CD4-positive, alpha-beta T cell treated with Interleukin-10 for 1 hour (primary cell): ENCODE results near the gene PTGIS.
"Not testable (repeated sequence)": the region's sequence is repeated elsewhere in the genome, so short reads cannot be mapped to it uniquely, and the experiment has no call there.

Experiments used
- DNase-seq: peaks from one replicate; pipeline ENCODE4 v3.0.0-alpha.2; 2020

PTGIS gene

DNA sequence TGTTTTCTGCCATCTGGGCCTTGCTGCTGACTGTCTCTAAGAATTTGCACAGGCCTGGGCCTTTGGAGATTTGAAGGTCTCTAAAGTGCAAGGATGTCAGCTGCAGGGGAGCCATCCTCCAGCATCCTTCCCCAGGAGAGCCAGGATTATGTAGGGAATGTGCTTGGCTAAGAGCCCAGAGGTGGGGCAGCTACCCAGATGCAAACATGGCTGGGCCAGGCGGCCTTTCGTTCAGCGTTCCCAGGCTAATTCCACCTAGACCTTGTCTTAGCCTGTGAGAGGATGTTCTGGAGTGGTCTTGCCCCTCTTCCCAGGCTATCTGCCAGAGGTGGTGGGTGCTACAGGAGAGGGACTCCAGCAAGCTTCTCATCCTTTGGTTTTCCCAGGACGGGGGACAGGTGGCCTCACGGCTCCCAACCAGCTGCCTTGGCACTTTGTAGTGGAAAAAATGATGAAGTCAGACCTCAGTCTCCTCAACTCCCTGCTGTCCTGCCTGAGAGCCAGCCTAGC is 7.7 kb upstream of the PTGIS start:
- DNase-seq = no peak

DNA sequence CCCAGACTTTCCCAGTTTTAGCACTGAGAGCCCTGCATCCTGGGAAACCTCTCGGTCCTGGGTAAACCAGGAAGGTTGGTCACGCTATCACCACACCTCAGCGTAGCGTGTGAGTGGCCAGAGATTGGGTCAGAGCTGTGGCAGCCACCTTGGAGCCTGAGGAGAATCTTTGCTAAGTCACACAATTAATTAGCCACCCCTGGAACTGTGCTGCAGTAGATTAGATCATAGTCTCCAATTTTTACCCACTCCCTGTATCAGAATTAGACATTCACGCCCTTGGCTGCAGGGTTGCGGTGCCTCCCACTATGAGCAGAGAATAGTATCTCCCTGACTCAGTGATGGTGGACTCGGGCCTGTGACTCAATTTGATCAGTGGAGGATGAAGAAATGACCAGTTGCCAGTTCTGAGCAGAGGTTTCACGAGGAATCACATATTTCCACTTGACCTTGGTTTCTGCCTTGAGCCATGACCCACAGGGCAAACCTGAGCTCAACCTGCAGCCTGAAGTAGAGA is 6.0 kb upstream of the PTGIS start:
- no peak for DNase-seq

DNA sequence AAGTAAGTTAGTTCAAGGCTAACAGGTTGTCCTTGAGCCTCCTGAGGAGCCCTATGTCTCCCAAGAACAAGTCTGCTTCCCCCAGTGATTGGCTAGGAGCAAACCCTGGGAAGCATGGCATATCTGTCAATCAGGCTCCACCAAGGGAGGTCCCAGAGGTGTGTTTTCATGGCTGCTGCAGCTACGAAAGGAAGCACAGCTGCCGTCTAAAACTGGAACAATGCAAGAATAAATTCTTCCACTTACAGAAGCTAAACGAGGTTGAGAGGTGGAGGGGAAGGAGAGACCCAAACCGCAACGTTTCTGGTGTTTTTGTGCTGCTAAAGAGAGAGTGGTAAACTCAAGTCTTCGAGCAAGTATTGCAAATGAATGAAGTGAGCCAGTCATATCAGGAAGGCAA is 4.9 kb upstream of the PTGIS start:
- no peak for DNase-seq

DNA sequence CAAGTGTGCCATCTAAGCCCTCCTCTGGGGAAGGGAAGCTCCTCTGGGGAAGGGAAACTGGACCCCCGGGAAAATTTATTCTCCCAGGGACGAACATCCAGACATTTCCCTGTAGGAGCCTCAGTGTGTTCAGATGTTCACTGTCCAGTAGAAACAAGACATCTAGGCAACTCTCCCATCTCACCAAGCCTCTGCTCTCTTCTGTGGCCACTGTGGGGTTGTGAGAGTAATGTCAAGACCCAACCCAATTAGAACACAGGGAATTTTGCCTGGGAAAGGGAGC is 3.6 kb upstream of the PTGIS start:
- DNase-seq = no peak

DNA sequence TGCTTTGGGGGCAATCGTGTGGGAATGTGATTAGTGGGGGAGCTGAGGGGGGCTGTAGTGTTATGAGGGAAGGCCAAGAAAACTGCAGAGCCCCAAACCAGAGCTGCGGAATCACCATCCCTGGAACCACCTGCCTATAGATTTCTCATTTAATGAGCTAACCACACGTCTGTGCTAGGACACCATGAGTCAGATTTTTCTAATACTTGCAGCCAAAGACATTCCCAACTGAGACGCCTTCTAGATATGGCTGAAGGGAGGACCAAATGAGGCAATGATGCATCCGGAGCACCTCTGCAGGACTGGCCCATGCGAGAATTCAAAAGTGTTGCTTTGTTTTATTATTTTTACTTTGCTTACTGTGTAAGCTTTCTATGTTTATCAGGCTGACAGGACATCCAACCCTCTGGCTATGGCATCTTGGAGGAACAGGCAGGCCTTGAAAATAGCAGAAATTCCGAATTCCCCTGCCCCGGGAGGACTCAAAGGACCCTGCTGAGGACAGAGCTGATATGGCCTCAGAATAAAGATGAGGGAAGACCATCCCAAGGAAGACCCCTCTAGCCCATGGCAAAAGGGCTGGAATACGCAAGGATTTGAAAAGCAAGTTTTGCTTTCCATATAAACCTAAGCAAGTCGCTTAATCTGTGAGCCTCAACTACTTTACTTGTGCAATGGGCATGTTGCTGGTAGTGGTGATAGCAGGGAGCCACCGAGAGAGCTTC is 3.1 kb upstream of the PTGIS start:
- no peak for DNase-seq

DNA sequence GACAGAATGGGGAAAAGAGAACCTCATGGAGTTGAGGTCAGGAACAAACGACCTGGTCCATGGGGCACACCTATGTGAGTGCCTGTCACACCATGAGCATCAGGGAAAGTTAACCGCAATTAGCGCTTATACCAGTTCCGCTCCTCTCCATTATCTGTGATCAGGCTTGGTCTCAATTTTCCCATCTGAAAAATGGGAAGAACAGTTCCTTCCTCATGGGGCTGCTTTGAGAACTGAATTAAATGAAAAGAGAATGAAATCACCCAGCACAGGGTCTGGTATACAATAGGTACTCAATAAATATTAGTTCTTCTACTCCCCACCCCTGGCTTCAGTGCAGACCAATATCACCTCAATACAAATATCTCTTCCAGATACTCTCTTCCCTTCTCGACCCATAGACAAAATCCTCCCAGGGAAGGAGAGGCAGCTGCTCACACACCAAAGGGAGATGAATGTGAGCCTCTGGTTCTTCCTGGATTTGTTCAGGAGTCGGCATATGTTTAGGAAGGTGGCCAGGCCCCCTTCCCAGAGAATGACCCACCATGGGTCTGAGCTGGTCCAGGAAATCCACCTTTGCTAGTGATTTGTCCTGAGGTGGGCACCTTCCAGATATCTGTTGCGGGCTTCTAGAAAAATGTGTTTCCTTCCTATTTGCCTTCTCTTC is 2.4 kb upstream of the PTGIS start:
- no peak for DNase-seq

DNA sequence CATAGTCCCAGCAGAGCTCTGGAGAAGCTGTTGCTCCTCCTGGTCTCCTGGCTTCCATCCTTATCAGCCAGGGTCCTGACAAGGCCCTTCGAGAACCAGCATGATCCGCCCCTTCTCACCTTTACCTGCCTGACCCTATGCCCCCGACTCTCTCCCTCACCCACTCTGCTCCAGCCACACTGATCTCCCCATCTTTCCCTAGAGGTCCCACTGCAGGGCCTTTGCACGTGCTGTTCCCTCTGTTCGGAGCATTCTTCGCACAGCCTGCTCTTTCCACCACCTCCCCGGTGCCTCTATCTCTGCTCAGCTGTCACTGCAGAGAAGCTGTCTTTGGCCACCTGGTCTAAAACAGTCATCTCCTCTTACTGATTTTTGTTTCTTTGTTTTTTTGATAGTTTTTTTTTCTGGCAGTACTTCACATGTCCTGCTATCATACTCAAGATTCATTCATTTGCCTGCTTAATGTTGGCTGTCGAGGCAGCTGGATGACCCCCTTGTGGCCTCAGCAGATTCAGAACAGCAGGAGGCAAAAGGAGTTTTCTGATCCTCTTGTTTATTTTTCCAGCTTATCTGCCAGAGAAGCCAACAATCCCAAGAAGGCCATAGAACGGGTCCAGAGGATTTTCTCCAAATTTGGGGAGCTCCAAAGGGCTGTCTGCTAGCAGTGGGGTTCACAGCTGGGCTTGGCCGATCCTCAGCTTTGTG is 1.6 kb upstream of the PTGIS start:
- no peak for DNase-seq

DNA sequence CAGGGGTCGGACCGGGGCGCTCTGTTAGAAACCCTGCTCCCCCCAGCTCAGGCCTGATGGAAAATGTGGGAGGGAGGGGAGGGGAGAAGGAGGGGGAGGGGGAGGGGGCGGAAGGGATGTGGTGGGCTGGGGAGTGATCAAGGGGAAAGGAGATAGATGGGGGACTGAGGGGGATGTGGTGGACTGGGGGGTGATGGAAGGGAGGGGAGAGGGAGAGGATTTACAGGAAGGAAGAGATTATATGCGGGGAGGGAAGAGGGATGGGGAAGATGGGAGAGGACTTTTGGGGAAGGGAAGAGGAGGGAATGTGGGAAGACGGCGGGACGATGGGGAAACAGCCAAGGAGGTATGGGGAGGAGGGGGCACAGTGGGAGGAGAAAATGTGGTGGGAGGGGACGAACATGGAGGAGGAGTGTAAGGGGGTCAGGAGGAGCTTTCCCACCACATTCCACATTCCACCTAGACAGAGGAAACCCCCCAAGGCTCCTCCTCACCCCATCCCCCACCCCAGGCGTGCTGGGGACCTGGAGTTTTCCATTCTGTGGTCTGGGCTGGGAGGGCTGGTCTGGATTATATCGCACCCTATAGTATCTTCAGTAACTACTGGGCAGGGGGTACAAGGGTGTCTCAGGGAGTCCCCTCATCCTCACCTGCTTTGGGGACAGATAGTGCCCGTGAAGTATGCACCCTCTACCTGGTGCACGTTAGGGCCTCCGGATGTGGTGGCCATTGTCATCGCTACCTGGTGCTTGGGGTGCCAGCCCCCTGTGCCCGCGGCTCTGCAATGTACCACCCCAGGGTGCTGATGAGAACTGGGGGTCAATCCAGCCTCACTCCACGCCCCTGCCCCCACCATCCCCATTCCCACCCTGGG is 578 bp upstream of the PTGIS start:
- DNase-seq = no peak

DNA sequence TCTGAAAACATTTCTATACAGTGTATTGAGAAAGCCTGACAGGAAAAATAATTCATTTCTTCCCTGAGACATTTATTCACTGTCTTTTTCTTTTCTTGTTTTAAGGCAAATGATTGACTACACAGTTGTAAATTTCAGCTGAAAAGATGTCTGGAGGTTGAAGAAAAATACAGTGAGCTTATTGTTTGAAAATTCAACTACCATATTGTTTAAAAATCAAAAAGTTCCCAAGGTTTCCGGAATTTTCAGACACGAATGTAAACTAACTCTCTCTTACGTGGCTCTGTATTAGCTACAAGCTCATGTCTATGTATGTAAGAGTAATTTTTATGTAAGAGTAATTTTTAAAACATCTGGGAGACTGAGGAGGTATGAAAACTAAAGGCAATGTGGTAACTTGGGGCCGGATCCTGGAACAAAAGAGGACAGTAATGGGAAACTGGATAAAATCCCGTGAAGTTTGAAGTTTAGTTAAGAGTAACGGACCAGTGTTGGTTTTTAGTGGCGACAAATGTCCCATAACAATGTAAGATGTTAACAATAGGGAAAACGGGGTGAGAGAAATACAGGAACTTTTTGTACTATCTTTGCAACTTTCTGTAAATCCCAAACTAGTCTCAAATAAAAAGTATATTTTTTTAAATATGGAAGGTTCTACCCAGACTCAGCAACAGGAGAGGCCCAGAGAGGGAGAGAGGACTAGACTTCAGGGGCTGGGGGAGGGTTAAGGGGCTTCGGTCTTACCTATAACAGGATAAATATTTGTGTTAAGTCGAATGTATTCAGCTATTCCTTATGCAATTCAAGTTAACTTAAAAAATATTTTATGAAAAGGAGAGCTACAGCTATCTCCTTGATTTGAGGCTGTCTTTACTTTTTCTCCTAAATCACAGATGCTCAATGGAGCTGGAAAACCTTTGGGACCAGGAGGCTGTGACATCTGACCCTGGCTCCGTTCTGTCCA is 1.3 kb downstream of the PTGIS start:
- no peak for DNase-seq

DNA sequence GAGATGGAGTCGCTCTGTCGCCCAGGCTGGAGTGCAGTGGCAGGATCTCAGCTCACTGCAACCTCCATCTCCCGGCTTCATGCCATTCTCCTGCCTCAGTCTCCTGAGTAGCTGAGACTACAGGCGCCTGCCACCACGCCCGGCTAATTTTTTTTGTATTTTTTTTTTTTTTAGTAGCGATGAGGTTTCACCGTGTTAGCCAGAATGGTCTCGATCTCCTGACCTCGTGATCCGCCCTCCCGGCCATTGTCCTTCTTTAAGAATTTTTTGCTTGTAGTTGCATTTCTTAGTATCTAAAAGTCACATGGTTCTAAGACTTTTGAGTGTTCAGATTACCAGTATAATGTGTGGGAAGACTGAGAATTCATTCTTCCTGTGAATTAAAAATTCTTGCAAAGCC is 2.9 kb downstream of the PTGIS start:
- DNase-seq = not testable (repeated sequence)

DNA sequence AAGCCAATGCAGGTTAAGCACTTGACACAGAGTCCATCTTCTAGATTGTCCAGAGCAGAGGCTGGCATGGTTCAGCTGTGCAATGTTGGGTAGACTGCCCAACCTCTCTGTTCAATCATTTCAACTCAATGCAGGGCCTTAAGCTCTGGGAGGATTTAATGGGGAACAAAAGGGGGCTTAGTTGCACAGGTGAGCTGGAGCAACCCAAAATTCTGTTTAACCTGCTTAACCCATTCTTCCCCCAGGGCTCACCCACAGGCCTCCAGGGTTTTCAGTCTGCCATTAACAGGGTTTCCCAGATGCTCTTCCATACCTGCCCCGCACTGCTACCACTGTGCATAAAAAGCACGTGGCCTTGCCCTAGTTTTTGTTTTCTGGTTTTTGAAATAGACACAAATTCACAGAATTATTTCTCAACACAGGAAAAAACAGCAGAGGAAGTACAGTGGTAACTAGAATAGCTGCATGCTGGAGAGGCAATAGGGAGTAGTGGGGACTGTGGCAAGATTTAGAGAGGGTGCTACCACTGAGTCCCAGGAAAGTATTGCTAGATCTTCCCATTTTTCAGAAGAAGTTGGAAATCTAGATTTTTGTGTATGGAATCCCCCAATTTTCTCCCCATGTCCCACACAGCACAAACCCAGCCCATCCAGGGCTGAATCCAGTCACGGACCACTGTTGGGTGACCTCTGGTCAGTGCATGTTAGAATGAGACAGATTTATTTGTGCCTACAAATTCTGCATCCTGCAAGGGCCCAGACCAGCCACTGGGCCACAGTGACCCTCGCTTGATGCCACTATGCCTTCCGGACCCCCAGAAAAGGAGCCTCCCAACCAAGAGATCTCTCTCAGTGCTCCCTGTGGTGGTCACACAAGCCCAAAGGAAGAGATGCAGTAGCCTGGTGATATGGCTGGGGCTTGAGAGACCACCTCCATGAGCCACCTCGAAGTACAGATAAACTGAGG is 4.6 kb downstream of the PTGIS start:
- no peak for DNase-seq

DNA sequence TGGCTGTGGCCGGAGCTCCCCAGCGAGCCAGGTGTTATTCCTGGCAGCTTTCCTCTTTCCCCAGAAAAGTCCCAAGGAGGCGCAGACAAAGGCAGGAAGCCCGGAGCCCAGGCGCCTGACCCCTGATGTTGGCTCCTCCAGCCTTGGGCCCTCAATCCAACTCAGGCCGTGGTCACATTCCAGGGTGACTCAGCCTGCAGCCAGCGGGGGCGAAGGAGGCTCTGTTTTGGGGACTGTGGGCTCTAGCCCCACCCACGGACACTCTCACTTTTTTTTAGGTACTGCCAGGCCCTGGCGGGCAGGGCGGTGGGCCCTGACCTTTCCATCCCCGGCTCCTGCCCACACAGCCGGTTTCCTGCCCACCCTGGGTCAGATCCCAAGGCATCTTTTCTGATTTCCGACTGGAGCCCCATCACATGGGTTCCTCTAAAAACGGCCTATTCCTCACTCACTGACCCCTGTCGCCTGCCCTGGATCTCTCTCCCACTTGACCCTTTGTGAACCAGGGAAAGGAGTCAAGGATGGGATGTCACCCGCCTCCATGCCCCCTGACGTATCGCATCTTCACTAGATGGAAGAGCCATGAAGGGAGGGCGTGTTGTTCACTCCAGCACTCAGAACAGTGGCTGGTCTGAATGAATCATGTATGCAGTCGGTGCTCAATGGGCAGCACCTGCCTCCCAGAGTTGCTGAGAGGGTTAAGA is 5.5 kb downstream of the PTGIS start:
- no peak for DNase-seq

DNA sequence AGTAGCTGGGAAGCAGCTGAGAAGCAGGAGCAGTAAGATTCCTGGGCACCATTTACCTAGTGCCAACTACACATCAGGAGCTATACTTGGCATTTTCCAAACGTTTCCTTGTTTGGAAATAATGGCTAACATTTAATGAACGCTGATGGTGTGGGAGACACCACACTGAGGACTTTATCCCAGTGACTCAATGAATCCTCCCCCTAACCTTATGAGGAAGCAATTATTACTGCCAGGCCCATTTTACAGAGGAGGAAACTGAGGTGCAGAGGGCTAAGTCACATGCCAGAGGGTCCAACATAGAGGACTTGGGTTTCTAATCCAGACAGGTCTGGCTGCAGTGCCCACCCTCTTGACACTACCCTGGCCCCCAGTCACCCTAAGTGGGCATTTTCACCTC is 6.1 kb downstream of the PTGIS start:
- no peak for DNase-seq

DNA sequence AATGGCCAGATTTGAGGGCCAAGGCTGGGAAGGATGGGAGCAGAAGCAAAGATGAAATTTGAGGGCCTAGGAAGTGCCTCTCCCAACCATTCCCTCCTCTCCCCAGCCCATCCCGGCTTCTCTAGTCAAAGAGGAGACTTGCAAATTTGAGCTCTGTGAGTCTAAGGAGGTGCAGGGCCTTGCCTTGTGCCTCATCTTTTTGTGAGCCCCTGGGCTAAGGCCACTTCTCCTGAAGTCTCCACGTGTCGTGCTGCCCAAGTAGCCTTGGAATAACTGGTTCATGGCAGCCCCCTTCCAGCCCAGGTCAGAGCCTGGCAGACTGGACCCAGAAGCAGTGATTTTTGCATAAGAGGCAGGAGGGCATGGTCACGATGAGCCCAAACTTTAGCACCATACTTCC is 6.7 kb downstream of the PTGIS start:
- DNase-seq = no peak

DNA sequence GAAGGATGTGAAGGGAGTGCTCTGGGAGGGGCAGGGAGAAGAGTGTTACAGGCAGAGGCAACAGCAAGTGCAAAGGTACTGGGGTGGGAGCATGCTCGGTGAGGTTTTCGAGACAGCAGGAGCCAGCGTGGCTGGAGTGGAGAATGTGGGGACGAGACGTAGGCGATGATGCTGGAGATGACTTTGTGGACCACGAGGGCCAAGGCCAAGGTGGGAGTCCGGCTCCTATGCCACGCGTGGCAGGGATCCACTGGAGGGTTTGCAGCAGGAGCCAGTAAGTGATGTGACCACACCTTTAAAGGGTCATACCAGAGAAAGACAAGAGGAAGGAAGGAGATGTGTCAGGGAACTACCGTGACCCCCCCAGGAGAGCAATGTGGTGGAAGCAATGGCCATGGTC is 7.3 kb downstream of the PTGIS start:
- no peak for DNase-seq

DNA sequence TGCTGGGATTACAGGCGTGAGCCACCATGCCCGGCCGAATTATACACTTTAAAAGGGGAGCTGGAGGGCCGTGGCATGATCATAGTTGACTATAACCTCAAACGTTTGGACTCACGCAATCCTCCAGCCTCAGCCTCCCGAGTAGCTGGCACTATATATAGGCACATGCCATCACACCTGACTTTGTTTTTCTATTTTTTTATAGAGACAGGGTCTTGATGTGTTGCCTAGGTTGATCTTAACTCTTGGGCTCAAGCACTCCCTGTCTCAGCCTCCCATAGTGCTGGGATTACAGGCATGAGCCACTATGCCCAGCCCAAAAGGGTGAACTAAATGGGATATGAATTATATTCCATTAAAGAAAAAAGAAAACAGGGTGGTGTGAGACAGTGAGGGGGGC is 7.8 kb downstream of the PTGIS start:
- DNase-seq = no peak

DNA sequence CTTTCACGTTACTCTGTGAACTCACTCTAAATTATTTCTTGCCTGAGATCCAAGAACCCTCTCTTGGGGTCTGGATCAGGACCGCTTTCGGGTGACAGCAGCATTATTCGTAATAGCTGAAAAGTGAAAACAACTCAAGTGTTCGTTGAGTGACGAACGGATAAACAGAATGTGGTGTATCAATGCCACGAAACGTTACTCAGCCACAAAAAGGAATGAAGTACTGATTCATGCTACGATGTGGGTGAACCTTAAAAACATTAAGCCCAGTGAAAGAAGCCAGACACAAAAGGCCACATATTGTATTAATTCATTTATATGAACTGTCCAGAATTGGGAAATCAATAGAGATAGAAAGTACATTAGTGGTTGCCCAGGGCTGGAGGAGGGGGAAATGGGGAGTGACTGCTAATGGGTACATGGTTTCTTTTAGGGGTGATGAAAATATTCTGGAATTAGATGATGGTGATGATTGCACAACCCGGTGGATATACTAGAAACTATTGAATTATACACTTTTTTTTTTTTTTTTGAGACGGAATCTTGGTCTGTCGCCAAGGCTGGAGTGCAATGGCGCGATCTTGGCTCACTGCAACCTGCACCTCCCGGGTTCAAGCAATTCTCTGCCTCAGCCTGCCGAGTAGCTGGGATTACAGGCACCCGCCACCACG is 8.4 kb downstream of the PTGIS start:
- DNase-seq = no peak

DNA sequence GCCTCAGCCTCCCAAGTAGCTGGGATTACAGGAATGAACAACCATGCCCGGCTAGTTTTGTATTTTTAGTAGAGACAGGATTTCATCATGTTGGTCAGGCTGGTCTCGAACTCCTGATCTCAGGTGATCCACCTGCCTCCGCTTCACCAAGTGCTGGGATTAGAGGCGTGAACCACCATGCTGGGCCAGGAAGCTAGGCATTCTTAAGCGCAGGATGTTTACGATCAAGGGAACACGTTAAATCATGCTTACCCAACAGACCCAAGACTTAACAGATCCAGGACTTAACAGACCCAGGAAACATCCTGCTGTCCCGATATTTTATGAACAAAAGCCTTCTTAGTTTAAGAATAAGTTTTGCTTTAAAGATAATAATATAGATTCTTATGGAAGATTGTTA is 9.1 kb downstream of the PTGIS start:
- DNase-seq = no peak

DNA sequence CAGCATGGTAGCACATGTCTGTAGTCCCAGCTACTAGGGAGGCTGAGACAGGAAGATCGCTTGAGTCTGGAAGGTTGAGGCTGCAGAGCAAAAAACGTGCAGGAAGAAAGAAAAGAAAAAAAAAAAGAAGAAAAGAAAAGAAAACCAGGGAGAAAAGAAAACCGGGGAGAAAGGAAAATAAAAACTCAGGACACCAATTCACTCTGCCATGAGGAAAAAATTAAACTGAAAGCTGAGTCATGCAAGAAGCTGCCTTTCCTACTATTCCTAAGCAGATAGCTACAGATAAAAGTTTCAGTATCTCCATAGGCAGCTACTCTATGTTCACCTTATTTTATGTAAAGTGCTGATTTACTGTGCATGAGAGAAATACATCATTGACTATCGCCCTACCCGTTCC is 10.5 kb downstream of the PTGIS start:
- DNase-seq = no peak
